GM21825 (cell line): ENCODE results near the gene NR3C1.

Experiments used
- ATAC-seq: cut with Tn5 transposase; IDR thresholded peaks from one replicate; pipeline ENCODE4 v1.9.1; 2021; ENCODE audit warnings: mild to moderate bottlenecking, moderate library complexity; ENCODE audit not compliant: unreplicated experiment

Gene NR3C1

GRCh38 chr5:143403593-143404415 lies at the start of gene NR3C1:
NR3C1 (minus strand) TSS chr5:143403686; CDS start chr5:143400839, 2,847 bp downstream.
- ATAC-seq, result peak; percentile 56

DNA sequence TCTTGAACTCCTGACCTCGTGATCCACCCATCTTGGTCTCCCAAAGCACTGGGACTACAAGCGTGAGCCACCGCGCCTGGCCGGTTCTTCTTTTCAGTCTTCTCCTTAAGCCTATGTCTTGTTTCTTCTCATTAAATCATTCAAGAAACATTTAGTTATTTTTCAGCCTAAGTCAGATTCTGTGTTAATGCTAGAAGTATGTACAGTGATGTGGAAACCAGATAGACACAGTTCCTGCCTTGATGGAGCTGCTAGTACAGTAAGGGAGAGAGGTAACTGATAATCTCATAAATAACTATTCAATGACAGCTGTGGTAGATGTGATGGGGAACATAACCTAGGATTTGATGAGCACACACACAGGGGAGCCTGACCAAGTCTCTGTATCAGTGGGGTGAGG lies 46.3 kb upstream of the NR3C1 start:
- ATAC-seq, result no peak

- ATAC-seq, result no peak
These were observed 45.0 kb upstream of the NR3C1 start for GRCh38 chr5:143448518-143448917.

- no peak for ATAC-seq
These were observed 44.5 kb upstream of the NR3C1 start for GRCh38 chr5:143447983-143448382.

GRCh38 chr5:143446535-143447226 lies 43.2 kb upstream of the NR3C1 start:
- no peak for ATAC-seq

DNA sequence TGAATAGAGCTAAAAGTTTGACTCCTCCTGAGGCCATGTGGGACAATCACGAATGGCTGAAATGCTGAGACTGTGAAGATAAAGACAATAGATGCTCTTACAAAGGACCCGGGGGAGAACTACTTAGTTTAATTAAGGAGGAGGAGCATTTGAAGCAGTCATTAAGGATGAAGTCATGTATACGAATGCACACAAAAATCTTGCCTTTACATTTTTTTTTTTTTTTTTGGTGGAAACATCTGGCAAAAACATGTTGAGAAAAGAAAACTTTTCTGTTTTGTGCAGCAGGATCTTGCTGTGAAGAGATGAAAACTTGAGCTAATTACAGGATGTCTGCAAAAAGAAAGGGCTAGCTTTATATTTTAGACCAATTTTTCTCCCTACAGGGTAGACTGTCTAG lies 42.3 kb upstream of the NR3C1 start:
- no peak for ATAC-seq

- no peak for ATAC-seq
These were observed 39.8 kb upstream of the NR3C1 start for GRCh38 chr5:143443330-143443729.

- ATAC-seq, result no peak
These were observed 38.9 kb upstream of the NR3C1 start for GRCh38 chr5:143442385-143442784.

- no peak for ATAC-seq
These were observed 37.1 kb upstream of the NR3C1 start for GRCh38 chr5:143440448-143441115.

DNA sequence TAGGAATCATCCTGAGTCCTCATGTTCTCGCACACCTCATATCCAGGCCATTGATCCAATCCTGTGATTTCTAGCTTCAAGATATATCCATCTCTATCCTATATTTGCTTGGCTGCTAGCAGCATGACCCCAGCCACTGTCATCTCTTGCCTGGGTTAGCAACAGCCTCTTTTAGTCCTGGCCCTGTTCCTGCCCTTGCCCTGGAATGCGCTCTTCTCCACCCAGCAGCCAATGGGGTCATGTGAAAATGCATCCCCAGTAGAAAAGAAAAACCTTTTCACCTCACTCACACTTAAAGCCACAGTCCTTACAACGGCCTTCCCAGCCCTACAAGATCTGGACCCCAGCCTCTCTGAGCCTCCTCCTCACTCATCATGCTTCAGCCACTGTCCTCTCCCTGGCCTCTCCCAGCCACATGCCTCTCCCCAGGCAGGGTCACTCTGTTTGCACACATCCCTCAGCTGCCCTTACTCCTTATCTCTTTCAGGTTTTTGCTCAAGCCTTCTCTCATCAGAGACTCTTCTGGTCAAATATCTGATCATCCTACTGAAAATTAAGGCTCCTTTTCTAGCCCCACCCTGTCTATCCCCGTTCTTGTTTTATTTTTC lies 34.3 kb upstream of the NR3C1 start:
- ATAC-seq, result no peak

DNA sequence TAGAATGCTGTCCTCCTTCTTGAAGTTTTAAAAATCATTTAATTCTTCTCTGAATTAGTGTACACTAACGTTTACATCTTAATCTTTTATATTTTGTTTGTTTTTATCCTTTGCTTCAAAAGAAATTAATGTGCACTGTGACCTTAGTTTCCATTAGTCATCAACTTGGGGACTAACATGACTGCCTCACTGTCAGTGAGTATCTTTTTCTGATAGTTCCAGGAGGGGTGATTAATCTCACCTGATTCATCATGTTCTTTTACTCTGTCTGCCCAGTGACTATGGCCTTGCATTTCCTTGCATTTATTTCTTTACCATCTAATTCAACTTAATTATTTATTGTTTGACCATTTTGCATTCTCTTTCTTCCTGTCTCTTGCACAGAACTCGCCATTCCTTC lies 33.4 kb upstream of the NR3C1 start:
- no peak for ATAC-seq

DNA sequence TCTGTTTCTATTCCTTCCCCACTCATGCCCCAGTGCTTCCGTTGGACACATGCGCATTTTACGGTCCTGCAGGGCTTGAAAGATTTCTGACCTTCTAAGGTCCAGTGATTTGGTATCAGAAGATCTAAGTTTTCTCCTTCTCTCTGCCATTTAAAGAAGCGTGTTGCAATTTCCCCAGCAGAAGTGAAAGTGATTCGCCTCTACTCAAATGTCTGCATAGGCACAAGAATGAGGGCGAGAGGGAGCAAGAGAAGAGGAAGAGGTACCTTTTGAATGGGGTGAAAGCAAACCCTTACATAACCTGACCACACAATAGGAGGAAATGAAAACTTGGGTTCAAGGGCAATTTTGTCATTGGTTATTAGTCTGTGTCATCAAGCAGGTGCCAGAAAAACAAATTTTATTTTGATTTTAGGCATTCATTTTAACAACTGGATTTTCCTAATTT lies 31.7 kb upstream of the NR3C1 start:
- ATAC-seq, result peak; percentile 87

DNA sequence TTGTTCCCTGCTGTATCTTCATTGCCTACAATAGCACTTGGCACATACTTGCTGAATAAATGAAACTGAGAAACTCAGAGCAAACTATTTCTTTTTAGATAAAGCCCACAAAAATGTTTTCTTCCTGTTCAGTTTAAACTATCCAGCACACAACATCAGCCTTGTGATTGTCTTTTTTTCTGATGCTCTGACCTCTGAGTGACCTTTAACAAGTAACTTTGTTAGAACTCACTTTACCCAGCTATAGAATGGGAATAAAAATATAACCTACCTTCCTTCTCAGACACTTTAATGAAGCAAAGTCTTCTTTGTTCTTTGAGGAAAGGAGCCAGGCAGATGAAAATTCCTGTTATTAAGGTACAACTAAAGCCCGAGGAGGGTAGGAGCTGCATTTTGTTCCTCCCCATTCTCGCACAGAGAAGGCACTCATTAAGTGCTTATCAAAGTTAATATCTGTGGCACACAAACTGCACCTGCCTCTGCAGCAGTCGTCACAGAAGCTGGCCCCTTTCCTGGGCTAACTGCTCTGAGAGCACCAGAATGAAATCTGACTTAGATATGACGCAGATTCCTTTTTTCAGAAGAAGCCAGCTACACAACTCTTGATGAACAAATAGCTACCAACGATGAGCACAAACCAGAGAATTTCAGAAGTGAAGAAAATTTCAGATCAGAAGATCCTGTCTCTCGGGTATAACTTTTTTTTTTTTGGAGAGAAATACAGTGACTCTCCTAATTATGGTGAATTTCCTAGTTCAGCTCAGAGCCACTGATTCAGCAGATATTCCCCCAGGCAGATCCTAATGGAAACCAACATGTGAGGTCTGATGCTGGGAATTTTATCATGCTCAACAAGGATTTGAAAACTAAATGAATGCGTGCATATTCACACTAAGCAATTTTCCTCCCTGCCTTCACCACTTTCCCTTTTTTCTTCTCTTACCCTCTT lies 31.0 kb upstream of the NR3C1 start:
- peak; percentile 18 for ATAC-seq

DNA sequence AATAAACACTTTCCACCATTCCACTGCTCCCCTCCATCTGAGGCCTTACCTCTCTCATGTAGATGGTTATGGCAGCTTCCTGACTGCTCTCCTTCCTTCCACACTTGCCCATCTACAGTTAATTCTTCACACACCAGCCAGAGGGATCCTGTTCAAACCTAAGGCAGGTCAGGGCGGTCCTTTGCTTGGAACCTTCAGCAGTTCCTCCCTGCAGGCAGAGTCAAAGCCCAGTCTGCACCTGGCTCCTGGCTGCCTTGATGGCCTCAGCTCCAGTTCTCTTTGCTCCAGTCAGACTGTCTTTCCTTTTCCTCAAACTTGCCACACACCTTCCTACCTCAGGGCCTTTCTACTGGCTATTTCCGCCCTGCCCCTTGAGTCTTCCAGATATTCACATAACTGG lies 30.2 kb upstream of the NR3C1 start:
- ATAC-seq, result no peak

DNA sequence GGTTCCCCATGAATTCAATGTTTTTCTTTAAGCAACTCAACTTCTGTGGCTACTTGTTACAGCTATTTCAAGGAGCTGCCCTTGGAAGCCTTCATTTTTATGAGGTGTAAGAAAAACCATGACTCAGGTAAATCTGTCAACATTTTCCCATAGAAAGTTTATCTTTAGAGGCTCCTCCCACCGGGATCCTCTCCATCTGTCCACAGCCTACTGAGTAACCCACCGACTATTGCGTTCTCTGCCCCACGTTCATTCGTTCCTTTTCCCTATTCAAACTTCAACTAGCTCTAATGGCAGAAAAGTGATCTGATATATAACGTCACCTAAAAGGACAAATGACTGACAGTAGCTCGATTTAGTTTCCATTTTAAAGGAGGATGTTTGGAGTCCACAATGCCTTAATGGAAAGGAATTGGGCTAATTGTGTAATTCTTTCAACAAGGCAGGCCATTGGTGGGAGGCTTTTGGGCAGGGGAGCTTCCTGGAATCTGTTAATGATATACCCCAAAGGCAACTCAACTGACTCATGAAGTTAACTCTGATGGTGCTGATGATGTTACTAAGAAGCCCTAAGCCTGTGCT lies 29.3 kb upstream of the NR3C1 start:
- peak; percentile 37 for ATAC-seq

- ATAC-seq, result no peak
These were observed 28.3 kb upstream of the NR3C1 start for GRCh38 chr5:143431789-143432188.

GRCh38 chr5:143428738-143429420 lies 25.4 kb upstream of the NR3C1 start:
- ATAC-seq, result no peak

DNA sequence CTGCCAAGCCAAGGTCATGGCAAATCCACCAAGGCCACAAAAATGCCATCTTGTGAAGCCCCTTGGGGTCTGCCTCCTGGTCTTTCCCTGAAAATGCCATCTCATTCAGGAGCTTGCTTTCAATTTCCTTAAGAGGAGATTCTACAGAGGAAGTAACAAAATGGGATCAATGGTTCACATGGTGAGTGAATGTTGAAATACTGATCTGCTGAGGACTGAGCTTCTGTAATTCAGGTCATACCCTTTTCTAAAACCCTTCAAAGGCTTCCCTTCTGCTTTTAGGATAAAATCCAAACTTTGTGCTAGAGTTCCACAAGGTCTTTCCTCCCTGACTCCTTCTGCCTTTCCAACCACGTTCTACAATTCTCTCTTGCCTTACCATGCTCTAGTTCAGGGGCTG lies 24.7 kb upstream of the NR3C1 start:
- no peak for ATAC-seq

DNA sequence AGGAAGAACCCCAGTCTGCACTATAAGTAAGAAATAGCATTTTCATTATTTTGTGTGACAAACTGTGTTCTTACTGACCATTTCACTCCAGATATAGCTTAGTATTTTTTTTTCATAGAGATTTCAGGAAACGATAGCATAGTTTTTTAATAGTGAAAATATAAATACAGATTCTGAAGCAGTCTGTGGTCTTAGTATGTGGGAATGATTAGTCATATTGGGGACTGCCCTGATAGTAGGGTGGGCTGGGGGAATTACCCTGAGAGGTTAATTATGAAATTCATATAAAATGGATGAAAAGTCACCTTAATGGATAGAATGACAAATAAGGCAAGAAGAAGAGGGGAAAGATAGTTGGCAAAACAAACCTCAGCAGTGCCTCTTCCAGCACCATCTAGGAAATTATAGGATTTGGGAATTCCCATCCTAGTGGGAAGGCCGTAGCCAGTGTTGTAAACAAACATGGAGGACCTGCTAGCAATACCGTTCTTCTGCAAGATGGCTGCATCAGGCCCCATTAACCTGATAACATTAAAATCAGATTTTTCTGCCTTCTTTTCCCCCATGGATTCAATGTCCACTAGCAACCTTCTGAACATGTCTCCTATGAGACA lies 23.7 kb upstream of the NR3C1 start:
- no peak for ATAC-seq
